ENCODE data around the gene SOCS1.

GRCh38 chr16:11205754-11206581 is 50.0 kb downstream of the SOCS1 start:
- TF ChIP-seq CTCF (IDR thresholded peaks at IDR 0.05) (no peak), POLR2A (IDR thresholded peaks at IDR 0.05) (peak; percentile 59)

Data from right lobe of liver (tissue), 4 donors.